T-helper 1 cell treated with Interleukin-12 subunit alpha and Interleukin-12 subunit beta and Interleukin-4 antibody, amounts not matched to agents 30 ng/mL and 1 ng/mL, for 36 hours (primary cell): ENCODE results near the gene TAS2R40. TPM values are rescaled to one million over a fixed set of nuclear protein-coding genes. Genes with fewer than 3 reads are reported as not detected.
"Not testable (repeated sequence)": the region's sequence is repeated elsewhere in the genome, so short reads cannot be mapped to it uniquely, and the experiment has no call there.

ENCODE experiments used
- intact Hi-C: fragments of 100-400 bp; cut with micrococcal nuclease; formaldehyde crosslinking; loops from one replicate; pipeline ENCODE4 v1.15.1; 2024
- total RNA-seq: library from RNA; stranded (reverse); gene quantifications from 2 replicates; pipeline ENCODE4 v1.2.3, GENCODE V29; 2022

TAS2R40 gene
- total RNA-seq, 1 donor from 2014 or later: not detected

DNA sequence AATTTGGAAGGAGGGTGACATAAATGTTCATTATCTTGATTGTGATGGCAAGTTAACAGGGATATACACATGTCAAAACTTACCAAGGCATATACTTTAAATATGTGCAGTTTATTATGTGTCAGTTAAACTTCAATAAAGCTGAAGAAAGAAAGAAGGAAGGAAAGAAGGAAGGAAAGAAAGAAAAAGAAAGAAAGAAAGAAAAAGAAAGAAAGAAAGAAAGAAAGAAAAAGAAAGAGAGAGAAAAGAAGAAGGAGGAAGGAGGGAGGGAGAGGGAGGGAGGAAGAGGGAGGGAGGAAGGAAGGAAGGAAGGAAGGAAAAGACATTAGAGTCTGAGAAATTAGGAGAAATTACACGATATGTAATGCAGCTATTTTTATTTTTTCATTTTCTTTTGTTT, 25.5 kb downstream of the TAS2R40 start:
- intact Hi-C loops: no loop called here

DNA sequence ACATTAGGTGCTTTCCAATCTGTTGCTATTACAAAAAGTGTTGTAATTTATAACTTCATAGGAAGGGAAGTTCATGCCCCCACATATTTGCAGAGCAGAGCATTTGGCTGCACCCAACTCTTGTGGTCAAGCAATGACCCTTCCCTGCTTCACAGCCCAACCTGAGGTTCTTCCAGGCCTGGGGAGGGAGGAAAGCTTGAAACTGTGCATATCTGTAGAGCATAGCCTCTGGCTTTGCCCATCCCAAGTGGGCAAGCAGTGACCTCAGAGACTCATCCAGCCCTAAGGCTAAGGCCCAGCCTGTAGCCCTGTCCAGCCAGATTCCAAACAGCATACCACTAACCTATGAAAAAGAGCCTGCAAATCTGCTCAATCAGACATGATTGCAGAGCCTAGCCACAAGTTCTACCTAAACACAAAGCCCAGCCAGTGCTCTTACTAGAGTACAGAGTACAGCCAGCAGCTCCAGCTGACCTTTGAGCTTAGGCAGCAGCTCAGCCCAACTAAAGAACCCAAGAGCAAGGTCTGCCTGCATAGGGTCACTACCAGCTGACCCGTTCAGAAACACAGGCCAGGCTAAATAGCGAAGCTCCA, 27.0 kb downstream of the TAS2R40 start:
- intact Hi-C loops: no loop called here

- intact Hi-C loops: loop anchor here (1.0 to 5.0 kb wide), 2 partner anchors 10 to 443 kb away; no protein-coding TSS in a partner anchor
Measured at GRCh38 chr7:143250199-143250598, 28.4 kb downstream of the TAS2R40 start.

GRCh38 chr7:143250822-143251221, 29.0 kb downstream of the TAS2R40 start:
- intact Hi-C loops: loop anchor here (1.0 to 5.0 kb wide), 4 partner anchors 8 to 444 kb away; partner anchors contain the start of gene GSTK1

- intact Hi-C loops: loop anchor here (1.0 to 5.0 kb wide), 2 partner anchors 8 to 445 kb away; no protein-coding TSS in a partner anchor
Measured at GRCh38 chr7:143252006-143252405, 30.2 kb downstream of the TAS2R40 start.

DNA sequence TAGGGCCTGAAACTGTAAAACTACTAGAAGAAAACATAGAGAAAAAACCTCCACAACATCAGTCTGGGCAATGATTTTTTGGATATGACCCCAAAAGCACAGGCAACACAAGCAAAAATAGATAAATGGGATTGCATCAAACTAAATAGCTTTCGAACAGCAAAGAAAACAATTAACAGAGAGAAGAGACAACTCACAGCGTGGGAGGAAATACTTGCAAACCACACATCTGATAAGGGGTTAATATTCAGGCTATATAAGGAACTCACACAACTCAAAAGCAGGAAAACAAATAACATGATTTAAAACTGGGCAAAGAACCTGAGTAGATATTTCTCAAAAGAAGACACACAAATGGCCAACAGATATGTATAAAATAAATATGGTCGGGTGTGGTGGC, 33.7 kb downstream of the TAS2R40 start:
- intact Hi-C loops: no loop called here

GRCh38 chr7:143256325-143256724, 34.5 kb downstream of the TAS2R40 start:
- intact Hi-C loops: no loop called here

GRCh38 chr7:143256932-143257331, 35.1 kb downstream of the TAS2R40 start:
- intact Hi-C loops: no loop called here

GRCh38 chr7:143257501-143257900, 35.7 kb downstream of the TAS2R40 start:
- intact Hi-C loops: no loop called here

DNA sequence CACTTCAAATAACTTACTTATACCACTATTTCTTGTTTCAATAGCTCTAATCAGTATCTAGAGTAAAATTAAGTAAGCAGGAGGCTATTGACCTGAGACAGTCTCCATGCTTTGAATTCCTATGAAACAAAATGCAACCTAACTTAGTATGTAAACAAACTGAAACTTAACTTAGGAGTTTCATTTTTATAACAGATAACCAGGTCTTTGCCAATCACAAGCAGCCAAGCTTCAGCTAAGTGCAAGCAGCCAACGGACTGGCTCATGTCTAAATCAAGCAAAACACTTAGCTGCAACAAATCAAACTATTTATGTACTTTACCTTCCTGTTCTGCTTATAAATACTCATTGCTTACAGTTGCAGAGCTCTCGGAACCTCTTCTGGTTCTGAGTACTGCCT, 37.0 kb downstream of the TAS2R40 start:
- intact Hi-C loops: loop anchor here (1.0 kb wide), 2 partner anchors 8 to 19 kb away; no protein-coding TSS in a partner anchor

DNA sequence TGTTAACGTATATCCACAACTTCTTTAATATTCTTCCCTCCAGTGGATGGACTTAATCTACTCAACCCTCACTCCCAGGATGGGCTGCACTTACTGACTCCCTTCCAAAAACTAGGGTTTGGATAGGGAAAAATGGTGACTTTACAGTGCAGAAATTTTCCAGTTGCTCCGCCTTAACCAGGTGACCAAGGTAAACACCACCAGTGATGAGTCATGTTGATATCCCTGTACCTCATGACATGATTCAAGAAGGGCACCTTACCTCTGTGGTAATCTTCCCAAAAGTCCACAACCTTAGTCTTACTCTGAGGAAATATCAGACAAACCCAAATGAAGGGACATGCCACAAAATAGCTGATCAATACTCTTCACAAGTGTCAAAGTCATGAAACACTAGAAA, 37.9 kb downstream of the TAS2R40 start:
- intact Hi-C loops: loop anchor here (1.0 kb wide), 2 partner anchors 8 to 19 kb away; no protein-coding TSS in a partner anchor

DNA sequence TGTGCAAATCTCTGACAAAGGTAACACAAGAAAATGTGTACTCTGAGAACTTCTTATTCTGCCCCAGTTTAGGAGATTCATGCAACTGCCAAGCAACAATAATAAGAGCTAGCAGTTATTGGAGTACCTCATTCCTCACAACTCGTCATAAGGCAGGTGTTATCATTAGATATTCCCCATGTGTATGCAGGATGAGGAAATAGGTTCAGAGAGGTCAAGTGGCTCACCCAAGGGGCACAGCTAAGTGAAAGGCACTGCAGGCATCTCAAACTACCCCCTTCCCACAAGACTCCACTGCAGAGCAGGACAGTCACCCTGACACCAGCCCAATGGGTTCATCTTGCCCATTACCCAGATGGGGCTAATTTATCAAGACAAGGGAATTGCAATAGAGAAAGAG, 40.1 kb downstream of the TAS2R40 start:
- intact Hi-C loops: loop anchor here (2.0 kb wide), 1 partner anchor 17 kb away; no protein-coding TSS in a partner anchor

- intact Hi-C loops: loop anchor here (1.0 to 2.0 kb wide), 5 partner anchors 12 to 117 kb away; partner anchors contain the start of gene CASP2
Measured at GRCh38 chr7:143263266-143264195, 41.7 kb downstream of the TAS2R40 start, which contains the start of gene GSTK1. Gene GSTK1, plus strand, starts transcription at chr7:143263441. Its CDS starts 73 bp downstream, at chr7:143263514.

DNA sequence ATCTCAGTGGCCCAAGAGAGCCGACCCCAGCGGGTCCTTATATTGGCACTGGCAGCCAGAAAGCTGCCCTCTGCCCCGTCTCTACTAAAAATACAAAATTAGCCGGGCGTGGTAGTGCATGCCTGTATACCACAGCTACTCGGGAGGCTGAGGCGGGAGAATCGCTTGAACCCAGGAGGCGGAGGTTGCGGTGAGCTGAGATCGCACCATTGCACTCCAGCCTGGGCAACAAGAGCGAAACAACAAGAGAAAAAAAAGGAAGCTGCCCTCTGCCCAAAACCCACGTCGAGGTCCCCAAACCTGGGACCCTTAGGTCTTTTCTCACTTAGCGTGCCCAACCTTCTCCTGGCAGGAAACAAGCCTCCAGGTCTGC, 42.3 kb downstream of the TAS2R40 start:
- intact Hi-C loops: not testable (repeated sequence)

DNA sequence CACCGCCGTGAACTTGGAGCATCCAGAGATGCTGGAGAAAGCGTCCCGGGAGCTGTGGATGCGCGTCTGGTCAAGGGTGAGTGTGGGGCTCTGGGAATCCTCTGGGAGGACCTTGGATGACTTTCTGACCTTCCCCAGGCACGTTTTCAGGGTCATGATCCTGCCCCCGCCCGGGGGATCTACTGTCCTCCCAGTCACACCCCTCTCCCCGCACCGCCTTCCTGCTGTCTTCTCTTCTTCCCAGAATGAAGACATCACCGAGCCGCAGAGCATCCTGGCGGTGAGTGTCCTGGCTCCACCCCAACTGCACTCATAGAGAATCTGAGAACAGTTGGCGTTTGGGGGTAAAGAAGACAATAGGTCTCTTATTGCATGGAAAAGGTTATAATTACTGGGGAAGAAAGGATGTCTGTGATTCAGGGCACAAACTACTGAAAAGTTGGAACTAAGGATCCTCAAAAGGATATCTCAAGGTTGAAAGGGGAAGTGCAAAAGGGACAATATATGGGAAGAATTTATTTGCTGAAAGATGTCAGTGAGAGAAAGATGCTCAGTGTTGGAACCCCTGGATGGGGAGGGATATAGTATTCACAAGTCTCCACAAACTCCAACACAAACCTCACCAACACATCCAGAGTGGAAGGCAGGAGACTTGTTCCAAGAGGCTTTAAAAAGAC, 43.3 kb downstream of the TAS2R40 start:
- intact Hi-C loops: loop anchor here (1.0 kb wide), 1 partner anchor 9 kb away; no protein-coding TSS in a partner anchor

DNA sequence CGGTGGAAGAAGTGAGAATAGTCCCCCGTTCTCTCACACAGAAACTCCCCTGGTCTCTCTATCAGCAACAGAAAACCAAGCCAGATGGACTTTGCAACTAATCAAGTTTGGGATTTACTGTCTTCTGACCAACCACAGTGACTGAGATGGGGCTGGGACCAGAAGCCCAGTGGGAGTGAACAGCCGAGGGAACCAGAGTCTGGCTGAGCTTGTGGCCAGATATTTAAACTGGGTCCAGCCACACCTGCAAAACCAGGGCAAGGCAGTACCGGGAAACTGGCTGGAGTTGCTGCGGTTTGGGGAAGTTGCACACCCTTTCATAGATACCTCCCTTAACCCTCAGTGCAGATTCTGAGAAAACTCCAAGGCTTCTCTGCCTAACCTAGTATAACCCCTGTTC, 47.4 kb downstream of the TAS2R40 start:
- intact Hi-C loops: no loop called here

GRCh38 chr7:143271240-143271639, 49.4 kb downstream of the TAS2R40 start:
- intact Hi-C loops: no loop called here
